MM.1S (cell line): Measurements from ENCODE around the gene SP4.

Source experiments
- DNase-seq: peaks from one replicate; pipeline ENCODE4 v3.0.0-alpha.2; 2015
- H2AFZ ChIP-seq: fragments of 300-600 bp; sonication (generic); 2 replicates; pipeline ENCODE4 v1.6.0; 2016; ENCODE audit warnings: antibody characterized with exemption, low read length
- H3F3A ChIP-seq: fragments of 300-600 bp; sonication (generic); 2 replicates; pipeline ENCODE4 v1.6.1; 2016; ENCODE audit warnings: mild to moderate bottlenecking, antibody characterized with exemption, low read length, moderate library complexity, mixed read lengths; ENCODE audit not compliant: insufficient read depth
- H3K27ac ChIP-seq: fragments of 300-600 bp; sonication (generic); 2 replicates; pipeline ENCODE4 v1.5.1; 2016; ENCODE audit warnings: mild to moderate bottlenecking, low read length
- H3K27me3 ChIP-seq: fragments of 300-600 bp; sonication (generic); replicated peaks from 2 replicates; pipeline ENCODE4 v1.6.0; 2016; ENCODE audit warnings: low read length; ENCODE audit not compliant: insufficient read depth
- H3K36me3 ChIP-seq: fragments of 300-600 bp; sonication (generic); replicated peaks from 2 replicates; pipeline ENCODE4 v1.6.1; 2016; ENCODE audit warnings: mild to moderate bottlenecking, low read length, mixed read lengths; ENCODE audit not compliant: insufficient read depth
- H3K4me1 ChIP-seq: fragments of 300-600 bp; sonication (generic); 2 replicates; pipeline ENCODE4 v1.6.1; 2016; ENCODE audit warnings: low read length, mixed read lengths
- H3K4me2 ChIP-seq: fragments of 300-600 bp; sonication (generic); 2 replicates; pipeline ENCODE4 v1.6.0; 2016; ENCODE audit warnings: low read depth, low read length
- H3K4me3 ChIP-seq: fragments of 300-600 bp; sonication (generic); 2 replicates; pipeline ENCODE4 v1.5.1; 2016; ENCODE audit warnings: low read length, mixed read lengths
- H3K79me2 ChIP-seq: fragments of 300-600 bp; sonication (generic); 2 replicates; pipeline ENCODE4 v1.6.1; 2016; ENCODE audit warnings: mixed run types, low read length, mixed read lengths
- H3K9ac ChIP-seq: fragments of 300-600 bp; sonication (generic); 2 replicates; pipeline ENCODE4 v1.6.1; 2016; ENCODE audit warnings: low read length, mixed read lengths
- H3K9me2 ChIP-seq: fragments of 300-600 bp; sonication (generic); replicated peaks from 2 replicates; pipeline ENCODE4 v1.6.1; 2016; ENCODE audit warnings: mild to moderate bottlenecking, low read length, mixed read lengths; ENCODE audit not compliant: insufficient read depth
- H3K9me3 ChIP-seq: fragments of 300-600 bp; sonication (generic); replicated peaks from 2 replicates; pipeline ENCODE4 v1.6.1; 2016; ENCODE audit warnings: mild to moderate bottlenecking, low read length, mixed read lengths; ENCODE audit not compliant: insufficient read depth
- H4K20me1 ChIP-seq: fragments of 300-600 bp; sonication (generic); 2 replicates; pipeline ENCODE4 v1.6.1; 2016; ENCODE audit warnings: mild to moderate bottlenecking, low read length, moderate library complexity, mixed read lengths; ENCODE audit not compliant: insufficient read depth
- EZH2 ChIP-seq: fragments of 300-600 bp; sonication (generic); optimal IDR thresholded peaks from 2 replicates; pipeline ENCODE3; 2017; ENCODE audit warnings: low read depth, mild to moderate bottlenecking, antibody characterized with exemption, low read length, mixed read lengths
- EZH2phosphoT487 ChIP-seq: fragments of 300-600 bp; sonication (generic); IDR thresholded peaks from 2 replicates; pipeline ENCODE4 v1.6.1; 2018; ENCODE audit warnings: antibody characterized with exemption, low read length
- TF ChIP-seq, protein P1 (sequence below): fragments of 300-600 bp; sonication (generic); IDR thresholded peaks from 2 replicates; pipeline ENCODE4 v1.5.1; 2016; ENCODE audit warnings: antibody characterized with exemption, low read length, mixed read lengths

SP4 gene

DNA sequence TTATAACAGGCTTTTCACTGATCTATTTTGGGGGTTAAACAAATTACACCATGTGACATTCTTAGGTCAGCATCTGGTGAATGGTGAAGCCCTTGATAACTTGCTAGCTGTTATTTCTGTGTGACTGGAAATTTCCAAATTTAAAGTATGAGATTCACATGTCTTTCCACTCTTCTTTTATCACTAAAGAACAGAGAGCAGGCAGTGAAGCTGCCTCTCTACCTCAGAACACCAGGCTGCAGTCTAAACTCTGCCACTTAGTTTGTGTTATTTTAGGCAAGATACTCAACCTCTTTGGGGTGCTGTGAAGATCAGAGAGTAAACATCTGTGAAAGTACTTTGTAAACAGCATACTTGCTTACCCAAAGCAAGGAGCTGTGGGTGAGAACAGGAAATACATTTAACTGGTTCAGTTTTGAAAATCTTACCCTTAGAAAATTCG, 15.5 kb upstream of the SP4 start:
- Histone ChIP-seq H3K36me3 (no peaks in the 10 kb centered on the region), H3K4me1 (peaks cover 25% of the 10 kb centered on the region), H3F3A (0 out of 2 replicates have a peak, but pooled peaks cover 9% of the 10 kb centered on the region), H3K27me3 (no peaks in the 10 kb centered on the region), H3K27ac (peak overlapping the region; percentile 49; the same call in 1 of the 2 replicates), H3K9me3 (no peaks in the 10 kb centered on the region), H3K9ac (no peak overlapping the region; the same call in 1 of the 2 replicates), H3K9me2 (no peaks in the 10 kb centered on the region), H3K79me2 (no peaks in the 10 kb centered on the region), H3K4me2 (peak overlapping the region; percentile 58), H2AFZ (peak overlapping the region; percentile 32), H3K4me3 (no peak overlapping the region), H4K20me1 (no peaks in the 10 kb centered on the region)
- peak; percentile 60 for DNase-seq
- TF ChIP-seq EZH2 = no peak
- TF ChIP-seq, protein P1, sequence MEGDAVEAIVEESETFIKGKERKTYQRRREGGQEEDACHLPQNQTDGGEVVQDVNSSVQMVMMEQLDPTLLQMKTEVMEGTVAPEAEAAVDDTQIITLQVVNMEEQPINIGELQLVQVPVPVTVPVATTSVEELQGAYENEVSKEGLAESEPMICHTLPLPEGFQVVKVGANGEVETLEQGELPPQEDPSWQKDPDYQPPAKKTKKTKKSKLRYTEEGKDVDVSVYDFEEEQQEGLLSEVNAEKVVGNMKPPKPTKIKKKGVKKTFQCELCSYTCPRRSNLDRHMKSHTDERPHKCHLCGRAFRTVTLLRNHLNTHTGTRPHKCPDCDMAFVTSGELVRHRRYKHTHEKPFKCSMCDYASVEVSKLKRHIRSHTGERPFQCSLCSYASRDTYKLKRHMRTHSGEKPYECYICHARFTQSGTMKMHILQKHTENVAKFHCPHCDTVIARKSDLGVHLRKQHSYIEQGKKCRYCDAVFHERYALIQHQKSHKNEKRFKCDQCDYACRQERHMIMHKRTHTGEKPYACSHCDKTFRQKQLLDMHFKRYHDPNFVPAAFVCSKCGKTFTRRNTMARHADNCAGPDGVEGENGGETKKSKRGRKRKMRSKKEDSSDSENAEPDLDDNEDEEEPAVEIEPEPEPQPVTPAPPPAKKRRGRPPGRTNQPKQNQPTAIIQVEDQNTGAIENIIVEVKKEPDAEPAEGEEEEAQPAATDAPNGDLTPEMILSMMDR = no peak
- no peak for TF ChIP-seq EZH2phosphoT487

DNA sequence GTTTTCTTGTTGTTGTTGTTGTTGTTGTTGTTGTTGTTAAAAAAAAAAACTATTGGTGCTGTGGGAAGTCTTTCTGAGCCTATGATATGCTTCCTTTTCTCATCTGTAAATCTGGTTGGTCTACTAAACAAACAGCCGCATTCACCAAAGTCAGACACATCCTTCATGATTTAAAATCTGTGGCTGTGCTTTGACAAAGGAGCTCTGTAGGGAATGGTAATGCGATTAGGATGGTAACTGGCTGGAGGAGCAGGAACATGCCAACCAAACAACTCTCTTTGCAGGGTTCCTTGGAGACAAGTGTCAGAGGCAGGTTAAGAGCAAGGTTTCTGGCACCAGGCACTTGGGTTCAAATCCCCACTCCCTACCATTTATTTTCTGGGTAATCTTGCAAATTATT, 14.9 kb upstream of the SP4 start:
- no peak for TF ChIP-seq EZH2phosphoT487
- no peak for TF ChIP-seq EZH2

DNA sequence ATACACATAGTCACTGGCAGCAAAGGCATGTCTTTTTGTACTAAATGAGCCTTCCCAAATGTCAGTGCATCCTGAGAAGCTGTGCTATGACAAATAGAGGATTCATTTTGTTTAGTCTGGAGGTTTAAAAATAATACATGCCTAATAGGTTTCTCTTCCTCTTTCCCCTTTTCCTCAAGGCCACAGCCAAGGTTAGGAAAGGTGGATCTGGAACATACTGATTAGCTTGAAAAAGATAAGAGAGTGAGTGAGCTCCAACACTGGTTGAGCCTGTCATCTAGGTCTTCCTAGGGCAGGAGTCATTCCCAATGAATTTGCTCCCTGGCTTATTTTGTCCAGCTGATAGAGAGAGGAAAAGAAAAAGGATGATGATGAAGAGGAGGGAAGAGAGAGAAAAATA, 14.4 kb upstream of the SP4 start:
- Histone ChIP-seq H3K27ac (peak overlapping the region; percentile 49; the same call in 1 of the 2 replicates), H3K27me3 (no peaks in the 10 kb centered on the region), H2AFZ (no peak overlapping the region), H3K9ac (no peak overlapping the region), H3K9me3 (no peaks in the 10 kb centered on the region), H3K4me3 (no peak overlapping the region), H3K4me1 (peaks cover 25% of the 10 kb centered on the region), H4K20me1 (no peaks in the 10 kb centered on the region), H3F3A (0 out of 2 replicates have a peak, but pooled peaks cover 9% of the 10 kb centered on the region), H3K4me2 (peak overlapping the region; percentile 58; the same call in 1 of the 2 replicates), H3K9me2 (no peaks in the 10 kb centered on the region), H3K79me2 (no peaks in the 10 kb centered on the region), H3K36me3 (no peaks in the 10 kb centered on the region)
- no peak for DNase-seq
- no peak for TF ChIP-seq EZH2phosphoT487
- TF ChIP-seq EZH2 = no peak
- TF ChIP-seq, protein P1 = no peak

More for the DNA sequence above, 14.9 kb upstream of the SP4 start:
- Histone ChIP-seq H3K79me2 (no peaks in the 10 kb centered on the region), H3K4me3 (no peak overlapping the region), H3K4me2 (peak overlapping the region; percentile 58), H3K4me1 (peaks cover 25% of the 10 kb centered on the region), H3K9ac (no peak overlapping the region; the same call in 1 of the 2 replicates), H3K36me3 (no peaks in the 10 kb centered on the region), H4K20me1 (no peaks in the 10 kb centered on the region), H3K27ac (peak overlapping the region; percentile 49; the same call in 1 of the 2 replicates), H3K9me2 (no peaks in the 10 kb centered on the region), H3K9me3 (no peaks in the 10 kb centered on the region), H3K27me3 (no peaks in the 10 kb centered on the region), H2AFZ (peak overlapping the region; percentile 32), H3F3A (0 out of 2 replicates have a peak, but pooled peaks cover 9% of the 10 kb centered on the region)
- DNase-seq = no peak

DNA sequence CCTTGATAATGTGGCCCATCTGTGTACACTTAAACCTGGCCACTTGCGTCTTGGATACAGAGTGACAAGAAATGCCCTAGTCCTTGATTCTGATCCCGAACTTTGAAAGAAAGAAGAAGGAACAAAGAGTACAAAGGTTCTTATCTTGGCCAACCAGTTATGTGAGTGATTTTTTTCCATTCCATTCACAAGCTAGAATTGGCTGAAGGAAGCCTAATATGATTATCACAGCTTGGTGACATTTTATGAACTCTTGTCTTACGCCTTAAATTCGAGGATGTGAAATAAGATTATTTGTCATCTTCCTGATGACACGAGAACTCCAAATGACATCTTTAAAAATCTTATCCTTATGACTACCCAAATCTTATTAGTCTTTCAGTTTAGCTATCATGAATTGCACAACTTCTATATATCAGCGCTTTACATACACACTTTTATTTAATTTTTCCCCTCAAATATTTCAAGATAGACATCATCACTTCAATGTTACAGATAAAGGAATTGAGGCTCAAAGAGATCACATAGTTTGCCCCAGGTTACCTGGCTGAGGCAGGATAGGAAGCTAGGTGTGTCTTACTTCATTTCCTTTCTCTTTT, 13.0 kb upstream of the SP4 start:
- no peak for DNase-seq
- Histone ChIP-seq H3K27ac (no peak overlapping the region), H3K9me3 (no peaks in the 10 kb centered on the region), H3K9me2 (no peaks in the 10 kb centered on the region), H3K4me3 (no peak overlapping the region), H3K79me2 (no peaks in the 10 kb centered on the region), H3K9ac (no peak overlapping the region), H4K20me1 (no peaks in the 10 kb centered on the region), H2AFZ (no peak overlapping the region), H3F3A (0 out of 2 replicates have a peak, but pooled peaks cover 9% of the 10 kb centered on the region), H3K4me1 (peaks cover 25% of the 10 kb centered on the region), H3K36me3 (no peaks in the 10 kb centered on the region), H3K27me3 (no peaks in the 10 kb centered on the region), H3K4me2 (no peak overlapping the region)
- no peak for TF ChIP-seq EZH2
- no peak for TF ChIP-seq EZH2phosphoT487
- TF ChIP-seq, protein P1 = no peak
